ENCODE measurements around the gene EFHC2. TPM values are rescaled to one million over a fixed set of nuclear protein-coding genes. Genes with fewer than 3 reads are reported as not detected.
"Not testable (repeated sequence)": the region's sequence is repeated elsewhere in the genome, so short reads cannot be mapped to it uniquely, and the experiment has no call there.

Gene EFHC2
- polyA plus RNA-seq, 1 donor (not counting 4 experiments of a cell fraction or from before 2014, with no cell fraction given) = 0.98 TPM

DNA sequence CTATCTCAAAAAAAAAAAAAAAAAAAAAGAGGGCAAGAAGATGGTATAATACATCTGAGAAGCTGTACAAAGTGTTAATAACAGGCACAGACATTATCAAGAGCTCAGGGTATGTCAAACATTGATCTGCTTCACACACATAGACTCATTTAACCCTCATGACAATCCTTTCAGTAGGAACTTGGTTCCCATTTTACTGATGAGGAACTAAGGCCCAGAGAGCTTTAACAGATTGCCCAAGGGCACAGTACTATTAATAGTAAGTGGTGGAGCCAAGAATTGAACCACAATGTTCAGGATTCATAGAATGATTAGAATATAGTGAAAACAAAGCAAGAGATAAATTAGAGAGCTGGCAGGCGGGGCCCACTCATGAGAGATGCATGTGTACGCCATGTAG is 154.4 kb downstream of the EFHC2 start:
- Histone ChIP-seq H3K27me3 (ENCODE audit: control insufficient read depth, extremely low read depth, insufficient read depth, low read length) (peaks cover 3% of the 10 kb centered on the region), H3K9ac (ENCODE audit: control insufficient read depth, extremely low read depth, insufficient read depth, low read length) (no peak overlapping the region), H3K4me2 (ENCODE audit: control insufficient read depth, extremely low read depth, insufficient read depth, low read depth, low read length) (no peak overlapping the region), H3K4me1 (ENCODE audit: control insufficient read depth, extremely low read depth, insufficient read depth, low read length) (no peaks in the 10 kb centered on the region), H3K9me3 (ENCODE audit: control insufficient read depth, low read depth, low read length) (no peaks in the 10 kb centered on the region), H3K4me3 (ENCODE audit: control insufficient read depth in 2 of 3, extremely low read depth in 1 of 3, insufficient read depth in 2 of 3, low read depth in 1 of 3, low read length in 3 of 3) (no peak overlapping the region), H3K9me1 (ENCODE audit: control insufficient read depth, extremely low read depth, insufficient read depth, low read length) (no peaks in the 10 kb centered on the region), H3K79me2 (ENCODE audit: control insufficient read depth, insufficient read depth, low read length) (no peaks in the 10 kb centered on the region), H2AFZ (ENCODE audit: control insufficient read depth, low read length) (no peak overlapping the region), H4K20me1 (ENCODE audit: control insufficient read depth, extremely low read depth, insufficient read depth, low read length) (no peaks in the 10 kb centered on the region), H3K27ac (ENCODE audit: control insufficient read depth, insufficient read depth, low read length) (no peak overlapping the region), H3K36me3 (ENCODE audit: control insufficient read depth in 2 of 2, extremely low read depth in 1 of 2, insufficient read depth in 2 of 2, low read length in 2 of 2) (no peaks in the 10 kb centered on the region)
- no peak for TF ChIP-seq EZH2 (IDR thresholded peaks at IDR 0.05; ENCODE audit: low read length)
- TF ChIP-seq, protein P1, sequence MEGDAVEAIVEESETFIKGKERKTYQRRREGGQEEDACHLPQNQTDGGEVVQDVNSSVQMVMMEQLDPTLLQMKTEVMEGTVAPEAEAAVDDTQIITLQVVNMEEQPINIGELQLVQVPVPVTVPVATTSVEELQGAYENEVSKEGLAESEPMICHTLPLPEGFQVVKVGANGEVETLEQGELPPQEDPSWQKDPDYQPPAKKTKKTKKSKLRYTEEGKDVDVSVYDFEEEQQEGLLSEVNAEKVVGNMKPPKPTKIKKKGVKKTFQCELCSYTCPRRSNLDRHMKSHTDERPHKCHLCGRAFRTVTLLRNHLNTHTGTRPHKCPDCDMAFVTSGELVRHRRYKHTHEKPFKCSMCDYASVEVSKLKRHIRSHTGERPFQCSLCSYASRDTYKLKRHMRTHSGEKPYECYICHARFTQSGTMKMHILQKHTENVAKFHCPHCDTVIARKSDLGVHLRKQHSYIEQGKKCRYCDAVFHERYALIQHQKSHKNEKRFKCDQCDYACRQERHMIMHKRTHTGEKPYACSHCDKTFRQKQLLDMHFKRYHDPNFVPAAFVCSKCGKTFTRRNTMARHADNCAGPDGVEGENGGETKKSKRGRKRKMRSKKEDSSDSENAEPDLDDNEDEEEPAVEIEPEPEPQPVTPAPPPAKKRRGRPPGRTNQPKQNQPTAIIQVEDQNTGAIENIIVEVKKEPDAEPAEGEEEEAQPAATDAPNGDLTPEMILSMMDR (optimal IDR thresholded peaks at IDR 0.05 in 1 of 3, IDR thresholded peaks at IDR 0.05 in 1 of 3, conservative IDR thresholded peaks at IDR 0.05 in 1 of 3; ENCODE audit: extremely low read depth in 1 of 3, insufficient read depth in 2 of 3, low read length in 3 of 3) = no peak
- DNase-seq (ENCODE audit: low read depth, low spot score) (no peak), FAIRE-seq (no peak)
- dilution Hi-C loops (cut with MboI; ENCODE audit: extremely low pct_ligation_motif_present, low sequenced_read_pairs) = no loop called here

DNA sequence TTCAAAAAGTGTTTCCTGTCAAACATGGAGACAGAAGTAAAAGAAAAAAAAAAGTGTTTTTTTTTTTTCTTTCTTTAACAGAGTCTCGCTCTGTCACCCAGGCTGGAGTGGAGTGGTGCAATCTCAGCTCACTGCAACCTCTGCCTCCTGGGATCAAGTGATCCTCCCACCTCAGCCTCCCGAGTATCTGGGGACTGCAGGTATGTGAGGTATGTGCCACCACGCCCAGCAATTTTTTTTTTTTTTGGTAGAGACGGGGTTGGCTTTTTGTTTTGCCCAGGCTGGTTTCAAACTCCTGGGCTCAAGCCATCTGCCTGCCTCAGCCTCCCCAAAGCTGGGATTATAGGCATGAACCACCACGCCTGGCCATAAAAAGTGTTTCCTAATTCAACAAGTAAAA is 155.6 kb downstream of the EFHC2 start:
- H3K4me3 ChIP-seq (ENCODE audit: control insufficient read depth in 2 of 3, extremely low read depth in 1 of 3, insufficient read depth in 2 of 3, low read depth in 1 of 3, low read length in 3 of 3); FAIRE-seq; H3K27ac ChIP-seq (ENCODE audit: control insufficient read depth, insufficient read depth, low read length); H2AFZ ChIP-seq (ENCODE audit: control insufficient read depth, low read length); H3K9ac ChIP-seq (ENCODE audit: control insufficient read depth, extremely low read depth, insufficient read depth, low read length); DNase-seq (ENCODE audit: low read depth, low spot score); H3K9me3 ChIP-seq (ENCODE audit: control insufficient read depth, low read depth, low read length); dilution Hi-C loops (cut with MboI; ENCODE audit: extremely low pct_ligation_motif_present, low sequenced_read_pairs); H3K27me3 ChIP-seq (ENCODE audit: control insufficient read depth, extremely low read depth, insufficient read depth, low read length); H3K79me2 ChIP-seq (ENCODE audit: control insufficient read depth, insufficient read depth, low read length); H3K4me1 ChIP-seq (ENCODE audit: control insufficient read depth, extremely low read depth, insufficient read depth, low read length); H3K4me2 ChIP-seq (ENCODE audit: control insufficient read depth, extremely low read depth, insufficient read depth, low read depth, low read length); H4K20me1 ChIP-seq (ENCODE audit: control insufficient read depth, extremely low read depth, insufficient read depth, low read length); H3K9me1 ChIP-seq (ENCODE audit: control insufficient read depth, extremely low read depth, insufficient read depth, low read length); H3K36me3 ChIP-seq (ENCODE audit: control insufficient read depth in 2 of 2, extremely low read depth in 1 of 2, insufficient read depth in 2 of 2, low read length in 2 of 2): not testable (repeated sequence)

DNA sequence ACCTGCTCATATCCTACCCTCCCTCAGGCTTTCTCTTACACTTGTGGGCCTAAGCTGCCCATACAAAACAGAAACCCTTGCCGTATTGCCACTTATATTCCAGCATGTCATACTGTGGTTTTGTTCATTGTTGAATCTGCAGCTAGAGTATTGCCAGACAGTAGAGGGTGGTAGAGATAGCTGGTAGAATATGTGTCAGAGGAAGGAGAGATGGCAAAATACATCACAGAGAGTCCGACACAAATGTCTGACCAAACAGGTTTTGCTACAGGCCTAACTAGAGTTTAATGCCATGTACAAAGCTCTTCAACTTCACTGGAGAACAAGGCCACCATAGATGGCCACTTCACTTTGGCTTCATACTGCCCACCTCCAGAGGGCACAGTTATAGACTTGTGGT is 160.1 kb downstream of the EFHC2 start:
- Histone ChIP-seq H3K36me3 (ENCODE audit: control insufficient read depth in 2 of 2, extremely low read depth in 1 of 2, insufficient read depth in 2 of 2, low read length in 2 of 2) (no peaks in the 10 kb centered on the region), H3K27ac (ENCODE audit: control insufficient read depth, insufficient read depth, low read length) (no peak overlapping the region), H3K9me1 (ENCODE audit: control insufficient read depth, extremely low read depth, insufficient read depth, low read length) (no peaks in the 10 kb centered on the region), H3K27me3 (ENCODE audit: control insufficient read depth, extremely low read depth, insufficient read depth, low read length) (no peaks in the 10 kb centered on the region), H3K4me1 (ENCODE audit: control insufficient read depth, extremely low read depth, insufficient read depth, low read length) (no peaks in the 10 kb centered on the region), H3K9ac (ENCODE audit: control insufficient read depth, extremely low read depth, insufficient read depth, low read length) (no peak overlapping the region), H3K9me3 (ENCODE audit: control insufficient read depth, low read depth, low read length) (no peaks in the 10 kb centered on the region), H2AFZ (ENCODE audit: control insufficient read depth, low read length) (no peak overlapping the region), H4K20me1 (ENCODE audit: control insufficient read depth, extremely low read depth, insufficient read depth, low read length) (no peaks in the 10 kb centered on the region), H3K4me2 (ENCODE audit: control insufficient read depth, extremely low read depth, insufficient read depth, low read depth, low read length) (no peak overlapping the region), H3K4me3 (ENCODE audit: control insufficient read depth in 2 of 3, extremely low read depth in 1 of 3, insufficient read depth in 2 of 3, low read depth in 1 of 3, low read length in 3 of 3) (no peak overlapping the region), H3K79me2 (ENCODE audit: control insufficient read depth, insufficient read depth, low read length) (no peaks in the 10 kb centered on the region)
- DNase-seq (ENCODE audit: low read depth, low spot score) (no peak), FAIRE-seq (no peak)
- dilution Hi-C loops (cut with MboI; ENCODE audit: extremely low pct_ligation_motif_present, low sequenced_read_pairs) = no loop called here
- TF ChIP-seq EZH2 (IDR thresholded peaks at IDR 0.05; ENCODE audit: low read length) = no peak
- TF ChIP-seq, protein P1 (optimal IDR thresholded peaks at IDR 0.05 in 1 of 3, IDR thresholded peaks at IDR 0.05 in 1 of 3, conservative IDR thresholded peaks at IDR 0.05 in 1 of 3; ENCODE audit: extremely low read depth in 1 of 3, insufficient read depth in 2 of 3, low read length in 3 of 3) = peak in 1 of 3 experiments; percentile 14
